Measurements from ENCODE around the gene ETNK1. TPM values are rescaled to one million over a fixed set of nuclear protein-coding genes. Genes with fewer than 3 reads are reported as not detected.
A peak's percentile ranks its signal among the peaks of the same experiment; 100 is the strongest.

Gene ETNK1
- total and polyA plus RNA-seq, 8 donors, result 14.8 to 44.7 (median 21.6) TPM

DNA sequence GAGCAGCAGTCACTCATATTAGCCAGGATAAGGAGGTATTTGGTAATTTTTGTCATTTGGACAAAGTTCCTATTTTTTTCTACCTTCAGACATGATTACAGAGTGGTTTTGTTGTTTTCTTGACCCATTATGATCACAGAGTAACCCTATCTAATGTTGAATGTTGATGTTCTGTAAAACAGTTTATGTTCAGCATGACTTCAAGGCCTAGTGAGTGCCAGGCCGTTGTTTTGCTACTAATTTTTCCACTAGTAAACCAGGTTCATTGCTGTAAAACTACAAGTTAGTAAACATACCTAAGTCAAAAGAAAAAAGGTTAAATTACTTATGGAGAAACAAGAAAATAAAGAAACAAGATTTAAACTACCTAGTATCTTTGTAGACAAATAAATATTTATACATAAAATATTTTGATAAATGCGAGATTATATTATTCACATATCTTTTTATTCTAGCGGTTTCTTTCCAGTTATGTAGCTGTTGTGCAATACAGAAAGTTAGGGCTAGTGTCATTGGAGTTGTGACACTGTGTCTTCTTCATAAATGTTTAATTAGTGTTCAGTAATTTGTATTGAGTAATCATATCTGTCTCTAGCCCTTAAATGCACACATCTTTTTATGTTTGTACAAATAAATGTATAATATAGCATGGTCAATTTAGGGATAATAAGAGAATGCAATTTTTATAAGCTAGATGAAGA lies 16.5 kb downstream of the ETNK1 start:
- Histone ChIP-seq H3K4me1 (no peaks in the 10 kb centered on the region), H3K27me3 (no peaks in the 10 kb centered on the region), H3K9me3 (no peaks in the 10 kb centered on the region), H3K27ac (no peak overlapping the region), H3K4me3 (no peak overlapping the region), H3K36me3 (no peaks in the 10 kb centered on the region)
- TF ChIP-seq, protein P1, sequence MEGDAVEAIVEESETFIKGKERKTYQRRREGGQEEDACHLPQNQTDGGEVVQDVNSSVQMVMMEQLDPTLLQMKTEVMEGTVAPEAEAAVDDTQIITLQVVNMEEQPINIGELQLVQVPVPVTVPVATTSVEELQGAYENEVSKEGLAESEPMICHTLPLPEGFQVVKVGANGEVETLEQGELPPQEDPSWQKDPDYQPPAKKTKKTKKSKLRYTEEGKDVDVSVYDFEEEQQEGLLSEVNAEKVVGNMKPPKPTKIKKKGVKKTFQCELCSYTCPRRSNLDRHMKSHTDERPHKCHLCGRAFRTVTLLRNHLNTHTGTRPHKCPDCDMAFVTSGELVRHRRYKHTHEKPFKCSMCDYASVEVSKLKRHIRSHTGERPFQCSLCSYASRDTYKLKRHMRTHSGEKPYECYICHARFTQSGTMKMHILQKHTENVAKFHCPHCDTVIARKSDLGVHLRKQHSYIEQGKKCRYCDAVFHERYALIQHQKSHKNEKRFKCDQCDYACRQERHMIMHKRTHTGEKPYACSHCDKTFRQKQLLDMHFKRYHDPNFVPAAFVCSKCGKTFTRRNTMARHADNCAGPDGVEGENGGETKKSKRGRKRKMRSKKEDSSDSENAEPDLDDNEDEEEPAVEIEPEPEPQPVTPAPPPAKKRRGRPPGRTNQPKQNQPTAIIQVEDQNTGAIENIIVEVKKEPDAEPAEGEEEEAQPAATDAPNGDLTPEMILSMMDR (IDR thresholded peaks at IDR 0.05), result no peak
- 46 to 57% methylated on average over 3 of the region's 3 CpGs for WGBS, 2 donors
- ATAC-seq (no peak), DNase-seq (no peak), FAIRE-seq (peak; percentile 71)
- intact Hi-C loops (cut with DNase I), result no loop called here

DNA sequence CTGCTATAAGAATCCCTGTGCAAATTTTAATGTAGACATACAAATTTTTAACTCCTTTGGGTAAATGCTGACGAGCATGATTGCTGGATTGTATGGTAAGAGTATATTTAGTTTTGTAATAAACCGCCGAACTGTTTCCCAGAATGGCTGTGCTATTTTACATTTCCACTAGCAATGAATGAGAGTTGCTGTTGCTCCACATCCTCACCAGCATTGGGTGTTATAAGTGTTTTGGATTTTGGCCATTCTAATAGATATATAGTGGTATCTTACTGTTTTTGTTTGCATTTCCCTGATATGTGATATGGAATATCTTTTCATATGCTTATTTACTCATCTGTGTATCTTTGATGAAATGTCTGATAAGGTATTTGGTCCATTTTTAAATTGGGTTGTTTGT lies 23.7 kb downstream of the ETNK1 start:
- no peaks in the 10 kb centered on the region for H3K9me3 ChIP-seq
- H3K4me3 ChIP-seq, result no peak overlapping the region
- no peaks in the 10 kb centered on the region for H3K36me3 ChIP-seq
- ATAC-seq (no peak), FAIRE-seq (no peak), DNase-seq (no peak)
- intact Hi-C loops (cut with DNase I), result no loop called here
- 98 to 99% methylated on average over 3 of the region's 3 CpGs for WGBS, 2 donors
- no peaks in the 10 kb centered on the region for H3K4me1 ChIP-seq
- TF ChIP-seq, protein P1 (IDR thresholded peaks at IDR 0.05), result no peak
- no peak overlapping the region for H3K27ac ChIP-seq
- H3K27me3 ChIP-seq, result no peaks in the 10 kb centered on the region

DNA sequence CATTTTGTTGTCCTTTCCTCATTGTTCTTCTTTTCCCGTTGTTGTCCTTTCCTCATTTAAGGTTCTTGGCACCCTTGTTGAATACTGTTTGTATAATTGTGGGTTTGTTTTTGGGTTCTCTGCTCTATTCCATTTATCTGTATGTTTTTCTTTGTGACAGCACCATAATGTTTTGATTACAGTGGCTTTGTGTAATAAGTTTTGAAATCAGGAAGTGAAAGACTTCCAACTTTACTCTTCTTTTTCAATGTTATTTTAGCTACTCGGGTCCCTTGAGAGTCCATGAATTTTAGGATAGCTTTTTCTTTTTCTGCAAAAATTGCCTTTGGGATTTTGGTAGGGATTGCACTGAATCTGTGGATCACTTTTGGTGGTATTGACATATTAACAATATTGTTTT lies 28.1 kb downstream of the ETNK1 start:
- FAIRE-seq (no peak), ATAC-seq (no peak), DNase-seq (no peak)
- intact Hi-C loops (cut with DNase I), result no loop called here
- H3K4me3 ChIP-seq, result no peak overlapping the region
- H3K27me3 ChIP-seq, result no peaks in the 10 kb centered on the region
- H3K9me3 ChIP-seq, result no peaks in the 10 kb centered on the region
- WGBS, 2 donors, result 76 to 81% methylated on average over 2 of the region's 2 CpGs
- H3K4me1 ChIP-seq, result no peaks in the 10 kb centered on the region
- no peaks in the 10 kb centered on the region for H3K36me3 ChIP-seq
- H3K27ac ChIP-seq, result no peak overlapping the region
- TF ChIP-seq, protein P1 (IDR thresholded peaks at IDR 0.05), result no peak

DNA sequence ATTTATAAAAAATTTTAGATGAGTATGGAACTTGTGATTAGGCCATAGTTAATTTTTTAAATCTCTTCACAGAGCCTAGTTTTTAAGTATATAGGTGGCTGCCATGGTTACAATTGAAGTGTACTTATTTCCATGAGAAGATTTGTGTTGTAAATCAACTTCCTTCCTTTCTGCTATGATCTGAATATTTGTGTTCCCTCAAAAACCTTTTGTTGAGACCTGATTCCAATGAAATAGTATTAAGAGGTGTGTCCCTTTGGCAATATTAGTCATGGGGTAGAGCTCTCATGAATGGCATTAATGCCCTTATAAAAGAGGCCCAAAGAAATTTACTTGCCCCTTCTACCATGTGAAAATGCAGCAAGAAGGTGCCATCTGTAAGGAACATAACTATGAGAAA lies 28.8 kb downstream of the ETNK1 start:
- Histone ChIP-seq H3K4me3 (no peak overlapping the region), H3K36me3 (no peaks in the 10 kb centered on the region), H3K27ac (no peak overlapping the region), H3K27me3 (no peaks in the 10 kb centered on the region), H3K9me3 (no peaks in the 10 kb centered on the region), H3K4me1 (no peaks in the 10 kb centered on the region)
- intact Hi-C loops (cut with DNase I), result no loop called here
- ATAC-seq, result no peak
- no peak for FAIRE-seq
- TF ChIP-seq, protein P1 (IDR thresholded peaks at IDR 0.05), result no peak
- DNase-seq, result no peak

DNA sequence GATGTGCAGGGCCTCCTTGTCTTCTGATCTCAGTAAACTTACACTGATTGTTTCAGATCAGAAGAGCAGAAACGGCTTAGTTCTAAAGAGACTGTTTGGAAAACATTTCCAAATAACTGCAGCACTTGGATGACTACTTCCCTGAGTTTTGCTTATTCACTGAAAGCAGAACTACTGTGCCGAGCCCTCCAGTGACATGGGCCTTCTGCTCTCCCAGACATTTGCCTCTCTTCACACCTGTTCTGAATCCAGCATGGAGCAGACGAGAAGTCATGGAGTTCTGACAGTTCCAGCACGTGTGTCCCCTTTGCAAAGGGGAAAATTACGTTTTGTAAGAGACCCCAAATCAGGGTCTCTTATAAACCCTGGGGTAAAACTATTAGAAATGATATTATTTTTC lies 31.4 kb downstream of the ETNK1 start:
- no peaks in the 10 kb centered on the region for H3K4me1 ChIP-seq
- H3K9me3 ChIP-seq, result no peaks in the 10 kb centered on the region
- FAIRE-seq (no peak), DNase-seq (no peak), ATAC-seq (no peak)
- no peak overlapping the region for H3K4me3 ChIP-seq
- no peaks in the 10 kb centered on the region for H3K27me3 ChIP-seq
- TF ChIP-seq, protein P1 (IDR thresholded peaks at IDR 0.05), result no peak
- no peaks in the 10 kb centered on the region for H3K36me3 ChIP-seq
- intact Hi-C loops (cut with DNase I), result no loop called here
- 86 to 91% methylated on average over 5 of the region's 5 CpGs for WGBS, 2 donors
- no peak overlapping the region for H3K27ac ChIP-seq
